ENCODE data around the gene TDRD3.

TDRD3 gene

DNA sequence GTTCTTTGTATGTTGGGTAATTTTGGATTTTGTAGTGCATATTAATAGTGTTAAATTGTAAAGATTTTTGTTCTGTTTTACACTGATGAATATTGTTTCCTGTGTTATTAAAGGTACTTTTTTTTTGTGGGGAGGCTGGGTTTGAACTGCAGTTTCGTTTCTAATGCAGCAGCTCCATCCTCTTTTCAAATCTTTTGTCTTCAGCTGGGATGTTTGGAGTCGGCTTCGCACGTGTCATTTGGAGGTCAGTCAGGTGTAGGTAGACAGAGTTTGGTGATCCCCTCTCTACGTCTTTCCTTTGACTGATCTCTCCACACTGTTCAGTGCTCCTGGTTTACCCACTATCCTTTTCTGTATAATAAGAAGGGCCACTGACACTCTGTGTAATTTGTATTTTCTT lies 30.3 kb downstream of the TDRD3 start:
- FAIRE-seq (no peak), DNase-seq (ENCODE audit: insufficient read length, low spot score) (no peak)
- no peak for TF ChIP-seq CTCF (IDR thresholded peaks at IDR 0.05; ENCODE audit: insufficient read depth, missing control alignments)

GRCh38 chr13:60431108-60431700 lies 34.2 kb downstream of the TDRD3 start:
- DNase-seq (ENCODE audit: insufficient read length, low spot score), result no peak
- FAIRE-seq, result peak; percentile 87
- peak; percentile 95 for TF ChIP-seq CTCF (IDR thresholded peaks at IDR 0.05; ENCODE audit: insufficient read depth, missing control alignments)

DNA sequence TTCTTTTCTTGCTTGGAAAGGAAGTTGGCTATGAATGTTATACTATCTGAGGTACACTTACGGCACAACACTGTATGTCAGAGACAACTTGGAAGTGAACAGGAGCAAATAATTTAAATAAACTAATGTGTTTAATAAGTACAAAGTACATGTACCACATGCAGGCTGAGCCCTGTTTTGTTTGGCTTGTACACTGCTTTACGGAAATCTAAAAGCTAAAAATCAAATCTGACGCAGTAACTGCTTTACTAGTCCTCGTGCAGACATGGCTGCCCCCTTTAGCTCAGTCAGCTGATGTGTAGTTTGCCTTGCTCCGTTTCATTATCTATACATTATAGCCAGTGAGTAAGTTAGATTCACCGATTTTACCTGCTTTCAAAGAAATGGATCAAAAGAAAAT lies 36.5 kb downstream of the TDRD3 start:
- no peak for TF ChIP-seq CTCF (IDR thresholded peaks at IDR 0.05; ENCODE audit: insufficient read depth, missing control alignments)
- no peak for FAIRE-seq
- DNase-seq (ENCODE audit: insufficient read length, low spot score), result no peak

- FAIRE-seq, result no peak
- no peak for DNase-seq (ENCODE audit: insufficient read length, low spot score)
- TF ChIP-seq CTCF (IDR thresholded peaks at IDR 0.05; ENCODE audit: insufficient read depth, missing control alignments), result no peak
These were observed 38.8 kb downstream of the TDRD3 start for GRCh38 chr13:60435762-60436374.

- DNase-seq (ENCODE audit: insufficient read length, low spot score) (no peak), FAIRE-seq (no peak)
- no peak for TF ChIP-seq CTCF (IDR thresholded peaks at IDR 0.05; ENCODE audit: insufficient read depth, missing control alignments)
These were observed 42.2 kb downstream of the TDRD3 start for GRCh38 chr13:60439201-60439600.

DNA sequence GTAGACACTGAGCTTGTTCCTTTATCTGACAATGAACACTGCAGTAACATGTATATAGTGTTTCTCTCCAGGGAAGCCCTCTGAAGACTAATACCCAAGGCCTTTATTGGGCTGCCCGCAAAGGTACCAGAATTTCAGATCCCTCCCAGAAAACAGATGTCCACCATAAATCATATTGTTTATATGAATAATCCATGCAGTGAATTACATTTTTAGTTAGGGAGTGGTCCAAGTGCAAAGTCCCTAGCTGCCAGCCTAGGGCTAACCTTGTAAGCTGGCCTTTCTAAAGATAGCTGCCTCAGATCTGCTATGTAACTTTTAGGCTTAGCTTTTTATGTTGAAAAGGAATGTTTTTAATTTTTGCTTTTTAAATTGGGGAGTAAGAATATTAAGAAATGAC lies 44.7 kb downstream of the TDRD3 start:
- no peak for TF ChIP-seq CTCF (IDR thresholded peaks at IDR 0.05; ENCODE audit: insufficient read depth, missing control alignments)
- DNase-seq (ENCODE audit: insufficient read length, low spot score), result no peak
- FAIRE-seq, result no peak

GRCh38 chr13:60448907-60449510 lies 52.0 kb downstream of the TDRD3 start:
- no peak for DNase-seq (ENCODE audit: insufficient read length, low spot score)
- peak; percentile 77 for TF ChIP-seq CTCF (IDR thresholded peaks at IDR 0.05; ENCODE audit: insufficient read depth, missing control alignments)
- peak; percentile 82 for FAIRE-seq
